Frontal cortex (tissue), 4 donors: ENCODE measurements around the gene CHRDL1. TPM values are rescaled to one million over a fixed set of nuclear protein-coding genes. Genes with fewer than 3 reads are reported as not detected.
"Not testable (repeated sequence)": the region's sequence is repeated elsewhere in the genome, so short reads cannot be mapped to it uniquely, and the experiment has no call there.

Experiments used
- DNase-seq, 2 donors: peaks; one replicate each; pipeline ENCODE4 v3.0.0; 2012; ENCODE audit warnings: low spot score in 2 of 2
- FAIRE-seq: peaks from 2 replicates; lab custom pipeline; 2012; peaks lifted over from hg19 to GRCh38; lab: Jason Lieb, UNC
- total RNA-seq: library from RNA; depleted of rRNA; stranded (reverse); fragments of >200 nt; gene quantifications from one replicate; pipeline ENCODE4 v1.2.3, GENCODE V29; 2014
- donor health status: control.
- donor health status: control.
- donor health status: control.

CHRDL1 gene
- 23.2 TPM for total RNA-seq

GRCh38 chrX:110795645-110796406, at the start of gene CHRDL1:
Gene CHRDL1, minus strand, starts transcription at chrX:110795817. Its CDS starts 3,636 bp downstream, at chrX:110792181.
- DNase-seq (peak in 1 of 2 donors; percentile 38), FAIRE-seq (no peak)

GRCh38 chrX:110836982-110837381, 41.4 kb upstream of the CHRDL1 start:
- DNase-seq (no peak), FAIRE-seq (no peak)

GRCh38 chrX:110836451-110836850, 40.8 kb upstream of the CHRDL1 start:
- FAIRE-seq (no peak), DNase-seq (no peak)

GRCh38 chrX:110836001-110836400, 40.4 kb upstream of the CHRDL1 start:
- DNase-seq, result no peak
- no peak for FAIRE-seq

- DNase-seq (no peak), FAIRE-seq (no peak)
These were observed 30.4 kb upstream of the CHRDL1 start for GRCh38 chrX:110825972-110826371.

- not testable (repeated sequence) for FAIRE-seq, DNase-seq
These were observed 20.9 kb upstream of the CHRDL1 start for GRCh38 chrX:110816543-110816942.

GRCh38 chrX:110806145-110806544, 10.5 kb upstream of the CHRDL1 start:
- no peak for DNase-seq
- FAIRE-seq, result no peak

- no peak for FAIRE-seq
- DNase-seq, result no peak
These were observed 9.7 kb upstream of the CHRDL1 start for GRCh38 chrX:110805303-110805702.

- FAIRE-seq, result no peak
- DNase-seq, result no peak
These were observed 8.8 kb upstream of the CHRDL1 start for GRCh38 chrX:110804446-110804845.

- DNase-seq (no peak), FAIRE-seq (no peak)
These were observed 7.9 kb upstream of the CHRDL1 start for GRCh38 chrX:110803506-110803905.

GRCh38 chrX:110796407-110796697, 735 bp upstream of the CHRDL1 start:
- DNase-seq (no peak), FAIRE-seq (no peak)

GRCh38 chrX:110794601-110795000, 1.0 kb downstream of the CHRDL1 start:
- DNase-seq (no peak), FAIRE-seq (no peak)

- no peak for DNase-seq
- no peak for FAIRE-seq
These were observed 4.5 kb downstream of the CHRDL1 start for GRCh38 chrX:110791071-110791470.

GRCh38 chrX:110786486-110786885, 9.1 kb downstream of the CHRDL1 start:
- DNase-seq (no peak), FAIRE-seq (no peak)

- FAIRE-seq, result no peak
- DNase-seq, result no peak
These were observed 35.8 kb downstream of the CHRDL1 start for GRCh38 chrX:110759785-110760184.

- FAIRE-seq (no peak), DNase-seq (no peak)
These were observed 36.7 kb downstream of the CHRDL1 start for GRCh38 chrX:110758781-110759422.

- no peak for FAIRE-seq
- DNase-seq, result no peak
These were observed 40.0 kb downstream of the CHRDL1 start for GRCh38 chrX:110755611-110756010.

GRCh38 chrX:110755061-110755460, 40.6 kb downstream of the CHRDL1 start:
- no peak for FAIRE-seq
- DNase-seq, result no peak

- no peak for FAIRE-seq
These were observed 45.0 kb downstream of the CHRDL1 start for GRCh38 chrX:110750526-110751189.

GRCh38 chrX:110748256-110748806, 47.3 kb downstream of the CHRDL1 start:
- no peak for DNase-seq
- no peak for FAIRE-seq

More at GRCh38 chrX:110750526-110751189, 45.0 kb downstream of the CHRDL1 start:
- DNase-seq, result no peak

- DNase-seq, result no peak
- no peak for FAIRE-seq
These were observed 49.6 kb downstream of the CHRDL1 start for GRCh38 chrX:110746014-110746413.
